ENCODE measurements around the gene OGFR.

GRCh38 chr20:62768234-62768546 is 36.4 kb upstream of the OGFR start:
- TF ChIP-seq, protein P1, sequence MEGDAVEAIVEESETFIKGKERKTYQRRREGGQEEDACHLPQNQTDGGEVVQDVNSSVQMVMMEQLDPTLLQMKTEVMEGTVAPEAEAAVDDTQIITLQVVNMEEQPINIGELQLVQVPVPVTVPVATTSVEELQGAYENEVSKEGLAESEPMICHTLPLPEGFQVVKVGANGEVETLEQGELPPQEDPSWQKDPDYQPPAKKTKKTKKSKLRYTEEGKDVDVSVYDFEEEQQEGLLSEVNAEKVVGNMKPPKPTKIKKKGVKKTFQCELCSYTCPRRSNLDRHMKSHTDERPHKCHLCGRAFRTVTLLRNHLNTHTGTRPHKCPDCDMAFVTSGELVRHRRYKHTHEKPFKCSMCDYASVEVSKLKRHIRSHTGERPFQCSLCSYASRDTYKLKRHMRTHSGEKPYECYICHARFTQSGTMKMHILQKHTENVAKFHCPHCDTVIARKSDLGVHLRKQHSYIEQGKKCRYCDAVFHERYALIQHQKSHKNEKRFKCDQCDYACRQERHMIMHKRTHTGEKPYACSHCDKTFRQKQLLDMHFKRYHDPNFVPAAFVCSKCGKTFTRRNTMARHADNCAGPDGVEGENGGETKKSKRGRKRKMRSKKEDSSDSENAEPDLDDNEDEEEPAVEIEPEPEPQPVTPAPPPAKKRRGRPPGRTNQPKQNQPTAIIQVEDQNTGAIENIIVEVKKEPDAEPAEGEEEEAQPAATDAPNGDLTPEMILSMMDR (conservative IDR thresholded peaks at IDR 0.05; ENCODE audit: low read depth, low read length): no peak
- no peak for TF ChIP-seq EZH2 (IDR thresholded peaks at IDR 0.05; ENCODE audit: borderline replicate concordance, low read depth, low read length, poor library complexity, severe bottlenecking)
